Loucy (cell line): ENCODE data around the gene TPBGL.

Experiments
- H2AFZ ChIP-seq: fragments of 200-600 bp; sonication (generic); 2 replicates; pipeline ENCODE4 v1.6.0; 2016; ENCODE audit warnings: antibody characterized with exemption, mild to moderate bottlenecking, low read length, moderate library complexity
- H3F3A ChIP-seq: fragments of 200-600 bp; 2 replicates; pipeline ENCODE4 v1.6.0; 2016; ENCODE audit warnings: antibody characterized with exemption, low read depth, mild to moderate bottlenecking
- H3K27me3 ChIP-seq: fragments of 200-600 bp; sonication (generic); 2 replicates; pipeline ENCODE4 v1.6.1; 2014; ENCODE audit warnings: low read length, mild to moderate bottlenecking; ENCODE audit not compliant: insufficient read depth, poor library complexity, severe bottlenecking
- H3K36me3 ChIP-seq: fragments of 200-600 bp; sonication (generic); 2 replicates; pipeline ENCODE4 v1.6.1; 2016; ENCODE audit warnings: low read length; ENCODE audit not compliant: insufficient read depth
- H3K4me1 ChIP-seq: fragments of 200-600 bp; sonication (generic); 2 replicates; pipeline ENCODE4 v1.5.1; 2014; ENCODE audit warnings: low read length, mild to moderate bottlenecking; ENCODE audit not compliant: insufficient read depth, poor library complexity, severe bottlenecking
- H3K4me2 ChIP-seq: fragments of 200-600 bp; sonication (generic); 2 replicates; pipeline ENCODE4 v1.6.0; 2014; ENCODE audit warnings: antibody characterized with exemption, low read length, low read depth, mild to moderate bottlenecking; ENCODE audit not compliant: poor library complexity, severe bottlenecking
- H3K4me3 ChIP-seq: fragments of 200-600 bp; sonication (generic); 2 replicates; pipeline ENCODE4 v1.5.1; 2014; ENCODE audit warnings: low read length, mild to moderate bottlenecking, mixed read lengths; ENCODE audit not compliant: poor library complexity, severe bottlenecking
- H3K79me2 ChIP-seq: fragments of 200-600 bp; sonication (generic); 2 replicates; pipeline ENCODE4 v1.6.1; 2014; ENCODE audit warnings: low read length; ENCODE audit not compliant: insufficient read depth
- H3K9ac ChIP-seq: fragments of 200-600 bp; sonication (generic); 2 replicates; pipeline ENCODE4 v1.6.0; 2014; ENCODE audit warnings: mild to moderate bottlenecking, low read depth, low read length, moderate library complexity; ENCODE audit not compliant: poor library complexity, severe bottlenecking
- H3K9me2 ChIP-seq: fragments of 200-600 bp; sonication (generic); replicated peaks from 2 replicates; pipeline ENCODE4 v1.6.1; 2016; ENCODE audit warnings: low read depth, low read length, mixed read lengths
- H3K9me3 ChIP-seq: fragments of 200-600 bp; sonication (generic); 2 replicates; pipeline ENCODE4 v1.6.1; 2014; ENCODE audit warnings: mild to moderate bottlenecking, antibody characterized with exemption, low read length, low read depth; ENCODE audit not compliant: insufficient read depth
- H4K20me1 ChIP-seq: fragments of 200-600 bp; sonication (generic); 2 replicates; pipeline ENCODE4 v1.6.0; 2014; ENCODE audit warnings: antibody characterized with exemption, low read length, mild to moderate bottlenecking; ENCODE audit not compliant: insufficient read depth, poor library complexity, severe bottlenecking
- CTCF ChIP-seq: fragments of 200-600 bp; sonication (generic); conservative IDR thresholded peaks from 2 replicates; pipeline ENCODE4 v1.5.1; 2014; ENCODE audit warnings: mild to moderate bottlenecking, antibody characterized with exemption, low read length
- EZH2phosphoT487 ChIP-seq: fragments of 200-600 bp; IDR thresholded peaks from 2 replicates; pipeline ENCODE4 v1.6.1; 2018; ENCODE audit warnings: antibody characterized with exemption, mild to moderate bottlenecking, moderate library complexity, borderline replicate concordance

Gene TPBGL

GRCh38 chr11:75196426-75196825 is 44.1 kb upstream of the TPBGL start:
- Histone ChIP-seq H4K20me1 (no peaks in the 10 kb centered on the region), H3K4me2 (no peak overlapping the region), H3K9me3 (no peaks in the 10 kb centered on the region), H3K79me2 (no peaks in the 10 kb centered on the region), H3K4me1 (no peaks in the 10 kb centered on the region), H3K9ac (no peak overlapping the region), H3F3A (no peaks in the 10 kb centered on the region), H2AFZ (no peak overlapping the region), H3K27me3 (no peaks in the 10 kb centered on the region), H3K9me2 (no peaks in the 10 kb centered on the region), H3K4me3 (no peak overlapping the region), H3K36me3 (no peaks in the 10 kb centered on the region)
- no peak for TF ChIP-seq CTCF
- TF ChIP-seq EZH2phosphoT487, result no peak

GRCh38 chr11:75197512-75198277 is 42.9 kb upstream of the TPBGL start:
- H3K9ac ChIP-seq, result no peak overlapping the region
- TF ChIP-seq EZH2phosphoT487, result no peak
- TF ChIP-seq CTCF, result no peak
- no peaks in the 10 kb centered on the region for H3K4me1 ChIP-seq
- no peaks in the 10 kb centered on the region for H3F3A ChIP-seq
- no peaks in the 10 kb centered on the region for H4K20me1 ChIP-seq
- H3K4me2 ChIP-seq, result no peak overlapping the region
- no peaks in the 10 kb centered on the region for H3K36me3 ChIP-seq
- H3K27me3 ChIP-seq, result no peaks in the 10 kb centered on the region
- no peaks in the 10 kb centered on the region for H3K9me2 ChIP-seq
- H3K9me3 ChIP-seq, result no peaks in the 10 kb centered on the region
- H3K79me2 ChIP-seq, result no peaks in the 10 kb centered on the region
- H2AFZ ChIP-seq, result no peak overlapping the region
- no peak overlapping the region for H3K4me3 ChIP-seq

- Histone ChIP-seq H3K9me2 (no peaks in the 10 kb centered on the region), H3K4me3 (no peak overlapping the region), H3K4me1 (no peaks in the 10 kb centered on the region), H3K9me3 (no peaks in the 10 kb centered on the region), H4K20me1 (no peaks in the 10 kb centered on the region), H3F3A (no peaks in the 10 kb centered on the region), H3K9ac (no peak overlapping the region), H3K27me3 (no peaks in the 10 kb centered on the region), H3K36me3 (no peaks in the 10 kb centered on the region), H3K79me2 (no peaks in the 10 kb centered on the region), H3K4me2 (no peak overlapping the region), H2AFZ (no peak overlapping the region)
- TF ChIP-seq EZH2phosphoT487 (no peak), CTCF (no peak)
Measured at GRCh38 chr11:75198278-75198973, 42.1 kb upstream of the TPBGL start.
